HG03175 (cell line): Measurements from ENCODE around the gene METRN.
"Not testable (repeated sequence)": the region's sequence is repeated elsewhere in the genome, so short reads cannot be mapped to it uniquely, and the experiment has no call there.

Source experiments
- ATAC-seq: cut with Tn5 transposase; IDR thresholded peaks from one replicate; pipeline ENCODE4 v1.9.1; 2021; ENCODE audit warnings: mild to moderate bottlenecking, moderate library complexity; ENCODE audit not compliant: unreplicated experiment

METRN gene

DNA sequence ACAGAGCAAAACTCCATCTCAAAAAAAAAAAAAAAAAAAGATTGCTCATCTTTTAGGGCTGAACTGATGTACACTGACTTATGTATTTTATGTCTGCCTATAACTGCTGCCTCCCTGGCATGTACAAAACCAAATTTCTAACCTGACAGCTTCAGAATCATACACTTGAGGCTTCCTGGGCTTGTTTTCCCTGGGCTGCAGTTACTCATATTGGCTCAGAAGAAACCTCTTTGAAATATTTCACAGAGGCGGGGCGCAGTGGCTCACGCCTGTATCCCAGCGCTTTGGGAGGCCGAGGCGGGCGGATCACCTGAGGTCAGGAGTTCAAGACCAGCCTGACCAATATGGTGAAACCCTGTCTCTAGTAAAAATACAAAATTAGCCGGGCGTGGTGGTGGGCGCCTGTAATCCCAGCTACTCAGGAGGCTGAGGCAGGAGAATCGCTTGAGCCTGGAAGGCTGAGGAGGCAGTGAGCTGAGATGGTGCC, 39.2 kb downstream of the METRN start:
- not testable (repeated sequence) for ATAC-seq

DNA sequence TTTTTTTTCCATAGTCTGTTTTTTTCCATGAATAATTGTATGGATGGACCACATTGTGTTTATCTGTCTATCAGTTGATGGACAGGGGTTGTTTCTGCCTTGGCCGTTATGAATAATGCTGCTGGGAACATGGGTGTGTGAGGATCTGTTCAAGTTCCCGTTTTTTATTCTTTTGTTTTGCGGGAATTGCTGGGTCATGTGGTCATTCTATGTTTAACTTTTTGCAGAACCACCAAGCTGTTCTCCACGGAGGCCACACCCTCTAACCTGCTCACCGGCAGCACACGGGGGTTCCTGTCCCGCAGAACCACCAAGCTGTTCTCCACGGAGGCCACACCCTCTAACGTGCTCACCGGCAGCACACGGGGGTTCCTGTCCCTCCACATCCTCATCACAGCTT, 39.7 kb downstream of the METRN start:
- ATAC-seq: no peak

DNA sequence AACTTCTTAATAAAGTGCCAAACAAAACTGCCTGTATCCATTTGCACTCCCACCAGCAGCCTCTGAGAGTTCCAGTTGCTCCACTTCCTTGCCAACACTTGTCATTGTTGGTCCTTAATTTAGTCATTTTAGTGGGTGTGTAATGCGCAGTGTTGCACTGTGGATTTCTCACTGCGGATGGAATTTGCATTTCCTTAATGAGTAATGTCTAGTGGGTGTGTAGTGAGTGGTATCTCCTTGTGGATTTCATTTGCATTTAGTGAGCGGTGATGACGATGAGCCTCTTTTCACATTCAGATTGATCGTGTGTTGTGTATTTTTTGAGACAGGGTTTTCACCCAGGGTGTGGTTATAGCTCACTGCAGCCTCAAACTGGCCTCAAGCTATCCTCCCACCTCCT, 41.5 kb downstream of the METRN start:
- no peak for ATAC-seq

DNA sequence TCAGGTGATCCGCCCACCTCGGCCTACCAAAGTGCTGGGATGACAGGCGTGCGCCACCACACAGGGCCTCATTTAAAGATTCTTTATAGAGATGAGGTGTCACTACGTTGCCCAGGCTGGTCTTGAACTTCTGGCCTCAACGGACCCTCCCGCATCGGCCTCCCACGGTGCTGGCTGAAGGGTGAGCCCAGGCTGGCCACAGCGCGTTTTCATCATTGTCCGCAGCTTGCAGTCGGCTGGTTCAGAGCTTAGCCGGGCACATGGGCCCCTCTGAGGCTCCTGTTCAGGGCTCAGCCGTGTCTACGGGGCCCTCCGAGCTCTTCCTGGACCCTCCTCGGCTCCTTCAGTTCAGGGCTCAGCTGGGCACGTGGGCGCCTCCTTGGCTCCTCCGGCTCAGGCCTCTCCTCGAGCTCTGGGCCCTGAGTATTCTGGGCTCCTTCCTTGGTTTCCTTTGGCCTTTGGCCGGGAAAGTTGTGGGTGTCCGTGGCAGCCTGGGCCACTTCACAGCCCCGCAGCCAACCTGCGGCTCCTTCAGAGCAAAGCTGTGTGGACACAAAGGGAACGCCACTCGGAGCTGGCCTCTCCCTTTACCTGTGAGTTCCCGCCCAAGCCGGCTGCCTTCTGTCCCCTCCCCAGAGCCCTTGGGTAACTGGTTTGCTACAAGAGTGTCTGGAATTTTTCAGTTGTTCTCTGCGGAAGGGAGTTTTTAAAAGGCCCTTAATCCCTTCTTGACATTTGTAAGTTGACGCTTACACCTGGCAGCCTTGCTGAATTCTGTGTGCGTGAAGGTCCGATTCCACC, 44.4 kb downstream of the METRN start:
- no peak for ATAC-seq

DNA sequence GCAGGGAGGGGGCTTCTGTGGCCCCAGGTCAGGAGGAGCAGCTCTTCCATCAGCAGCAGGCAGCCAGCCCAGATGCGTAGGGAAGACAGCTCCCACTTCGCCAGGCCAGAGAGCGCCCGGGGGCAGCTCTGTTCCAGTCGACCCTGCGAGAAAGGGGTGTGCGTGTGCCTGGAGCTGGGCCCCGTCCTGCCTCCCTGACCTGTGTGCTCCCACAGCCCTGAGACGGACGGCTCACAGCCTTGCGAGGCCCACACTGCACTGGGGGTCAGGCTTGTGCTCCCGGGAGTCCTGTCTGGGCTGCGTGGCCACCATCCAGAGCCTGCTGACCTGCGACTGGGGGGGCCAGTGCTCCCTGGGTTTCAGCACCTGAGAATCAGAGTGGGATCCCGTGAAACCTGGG, 45.1 kb downstream of the METRN start:
- no peak for ATAC-seq

DNA sequence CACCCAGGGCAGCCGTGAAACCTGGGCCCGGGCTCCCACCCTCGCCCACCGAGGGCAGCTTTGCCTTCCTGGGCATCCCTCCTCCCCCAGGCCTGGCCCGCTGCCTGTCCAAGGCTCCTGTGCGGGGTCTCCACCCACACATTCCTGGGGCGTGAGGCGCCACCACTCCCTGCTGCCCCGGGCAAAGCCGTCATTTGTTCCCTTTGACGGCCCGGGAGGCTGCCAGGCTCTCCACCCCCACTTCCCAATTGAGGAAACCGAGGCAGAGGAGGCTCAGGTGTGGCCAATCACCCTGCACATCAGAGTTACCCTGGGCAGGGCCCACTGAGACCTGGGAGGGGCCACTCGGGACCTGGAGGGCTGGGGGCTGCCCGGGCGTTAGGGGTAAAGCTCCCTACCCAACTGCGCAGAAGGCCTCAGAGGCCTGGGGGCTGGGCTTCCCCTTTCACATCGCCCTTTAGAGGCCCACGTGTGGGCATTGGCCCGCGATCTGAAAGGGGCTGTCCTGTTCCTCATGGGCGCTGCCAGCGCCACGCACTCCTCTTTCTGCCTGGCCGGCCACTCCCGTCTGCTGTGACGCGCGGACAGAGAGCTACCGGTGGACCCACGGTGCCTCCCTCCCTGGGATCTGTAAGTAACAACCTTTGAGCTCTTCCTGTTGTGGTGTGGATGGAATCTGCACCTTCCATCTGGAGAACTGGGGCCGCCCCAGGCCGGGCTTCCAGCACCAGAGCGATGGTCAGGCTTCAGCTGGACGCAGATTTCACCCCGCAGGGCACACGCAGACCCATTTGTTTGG, 45.8 kb downstream of the METRN start, which contains the start of gene MSLN:
Gene MSLN, plus strand, starts transcription at position 190 of the 799 bp plus-strand sequence. CDS start 1,947 bp downstream, outside the sequence.
- ATAC-seq: no peak

DNA sequence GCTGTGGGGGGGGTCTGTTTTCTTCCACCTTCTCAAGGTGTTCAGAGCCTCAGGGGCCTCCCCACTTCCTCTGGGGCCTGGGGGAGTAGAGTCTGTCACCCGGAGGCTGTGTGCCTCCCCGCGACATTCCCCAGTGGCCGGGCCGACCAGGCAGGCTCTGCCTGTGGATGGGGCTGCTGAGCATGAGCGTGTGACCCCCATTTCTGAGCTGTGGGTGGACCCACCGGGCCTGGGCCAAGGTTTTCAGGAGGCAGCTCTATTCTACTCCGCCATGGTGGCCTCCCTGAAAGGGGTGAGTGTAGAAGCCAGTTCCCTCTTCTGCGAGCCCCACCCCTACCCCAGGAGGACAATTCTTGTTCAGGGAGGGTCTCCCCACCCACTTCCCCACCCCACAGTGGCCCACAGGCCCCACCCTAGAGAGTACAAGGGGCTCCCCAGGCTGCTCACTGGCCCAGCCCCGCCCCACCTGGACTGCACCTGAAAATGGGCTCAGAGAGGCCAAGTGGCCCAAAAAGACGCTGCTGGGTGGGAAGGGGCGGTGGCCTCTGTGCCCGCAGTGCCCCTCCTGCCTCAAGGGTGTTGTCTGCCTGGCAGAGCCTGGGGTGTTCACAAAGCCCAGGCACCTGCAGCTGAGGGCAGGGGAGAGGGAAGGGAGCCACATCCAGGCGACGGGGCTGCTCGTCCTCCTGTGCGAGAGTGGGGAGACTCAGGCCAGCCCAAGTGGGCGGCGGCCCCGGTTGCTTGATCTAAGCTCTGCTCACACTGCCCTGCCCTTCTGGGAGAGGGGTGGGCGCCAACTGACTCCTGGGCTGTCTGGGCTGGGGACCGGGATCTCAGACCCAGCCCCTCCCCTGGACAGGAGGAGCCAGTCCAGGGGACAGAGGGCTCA, 47.0 kb downstream of the METRN start:
- no peak for ATAC-seq

DNA sequence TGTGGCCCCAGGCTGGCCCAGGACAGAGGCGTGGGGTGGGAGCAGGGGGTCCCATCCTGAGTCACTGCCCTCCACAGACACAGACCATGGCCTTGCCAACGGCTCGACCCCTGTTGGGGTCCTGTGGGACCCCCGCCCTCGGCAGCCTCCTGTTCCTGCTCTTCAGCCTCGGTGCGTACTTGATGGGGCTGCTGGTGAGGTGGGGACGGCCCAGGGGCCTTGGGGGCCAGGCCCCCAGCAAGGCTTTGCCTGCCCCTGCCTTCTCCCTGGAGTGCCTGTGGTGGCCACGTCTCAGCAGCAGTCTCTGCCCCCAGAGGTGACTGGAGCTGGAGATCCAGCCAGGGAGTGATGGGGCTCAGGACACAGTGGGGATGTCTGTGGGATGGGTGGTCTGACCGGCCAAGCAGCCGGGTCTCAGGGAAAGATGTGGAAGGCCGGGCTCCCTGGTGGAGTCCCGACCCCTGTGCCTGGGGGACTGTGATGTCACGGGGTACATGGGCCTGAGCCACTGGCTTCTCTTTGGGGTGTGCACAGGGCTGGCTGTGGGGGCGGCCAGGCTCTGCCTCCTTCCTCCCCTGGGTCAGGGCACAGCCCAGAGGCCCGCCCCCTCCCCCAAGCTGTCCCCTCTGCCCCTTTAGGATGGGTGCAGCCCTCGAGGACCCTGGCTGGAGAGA, 47.8 kb downstream of the METRN start:
- ATAC-seq: no peak

DNA sequence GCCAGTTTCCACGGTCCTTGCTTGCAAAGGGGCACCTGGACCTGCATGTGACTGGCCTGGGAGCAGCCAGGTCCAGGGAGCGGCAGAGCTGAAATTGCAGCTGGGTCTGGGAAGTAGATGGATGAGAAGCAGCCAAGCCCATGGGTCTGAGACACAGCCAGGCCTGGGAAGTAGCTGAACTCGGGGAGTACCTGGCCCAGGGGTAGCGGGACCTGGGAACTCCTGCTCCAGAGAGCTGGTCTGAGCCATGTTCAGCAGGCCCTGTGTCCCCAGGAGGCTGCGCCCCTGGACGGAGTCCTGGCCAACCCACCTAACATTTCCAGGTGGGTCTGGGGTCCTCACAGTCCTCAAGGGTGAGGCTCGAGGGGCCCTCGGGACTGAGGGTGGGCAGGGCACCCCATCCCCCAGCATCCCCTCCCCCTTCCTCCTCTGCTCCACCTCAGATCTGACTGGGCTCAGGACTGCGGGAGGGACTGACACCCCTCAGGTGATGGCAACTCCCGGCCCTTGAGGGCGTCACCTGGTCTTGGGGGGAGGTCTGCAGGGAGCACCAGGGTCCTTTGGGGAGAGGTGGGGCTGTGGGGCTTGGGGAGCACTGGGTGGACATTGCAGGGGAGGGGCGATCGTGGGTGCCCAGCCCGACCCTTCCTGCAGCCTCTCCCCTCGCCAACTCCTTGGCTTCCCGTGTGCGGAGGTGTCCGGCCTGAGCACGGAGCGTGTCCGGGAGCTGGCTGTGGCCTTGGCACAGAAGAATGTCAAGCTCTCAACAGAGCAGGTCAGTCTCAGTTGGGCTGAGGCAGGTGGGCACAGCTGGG, 48.7 kb downstream of the METRN start:
- ATAC-seq: no peak

DNA sequence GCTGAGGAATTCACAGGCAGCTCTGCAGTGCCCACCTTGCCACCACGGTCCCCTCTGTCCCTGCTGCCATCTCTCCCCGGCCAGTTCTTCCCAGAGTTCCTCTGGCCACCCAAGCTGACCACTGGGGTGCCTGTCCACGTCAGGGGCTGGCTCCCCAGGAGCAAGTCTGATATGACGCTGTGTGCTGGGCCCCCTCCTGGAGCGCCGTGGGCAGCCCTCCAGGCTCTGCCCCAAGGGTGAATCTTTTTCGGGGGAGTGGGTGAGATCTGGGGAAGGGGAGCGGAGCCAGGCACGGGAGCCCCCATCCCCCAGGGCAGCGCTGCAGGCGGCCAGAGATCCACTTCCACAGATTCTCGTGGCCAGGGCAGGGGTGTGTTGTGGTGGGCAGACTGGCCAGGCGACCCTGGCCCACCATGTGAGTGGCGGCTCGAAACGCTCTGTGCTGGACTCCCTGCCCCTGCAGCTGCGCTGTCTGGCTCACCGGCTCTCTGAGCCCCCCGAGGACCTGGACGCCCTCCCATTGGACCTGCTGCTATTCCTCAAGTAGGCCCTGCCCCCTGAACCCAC, 49.3 kb downstream of the METRN start:
- ATAC-seq: no peak

DNA sequence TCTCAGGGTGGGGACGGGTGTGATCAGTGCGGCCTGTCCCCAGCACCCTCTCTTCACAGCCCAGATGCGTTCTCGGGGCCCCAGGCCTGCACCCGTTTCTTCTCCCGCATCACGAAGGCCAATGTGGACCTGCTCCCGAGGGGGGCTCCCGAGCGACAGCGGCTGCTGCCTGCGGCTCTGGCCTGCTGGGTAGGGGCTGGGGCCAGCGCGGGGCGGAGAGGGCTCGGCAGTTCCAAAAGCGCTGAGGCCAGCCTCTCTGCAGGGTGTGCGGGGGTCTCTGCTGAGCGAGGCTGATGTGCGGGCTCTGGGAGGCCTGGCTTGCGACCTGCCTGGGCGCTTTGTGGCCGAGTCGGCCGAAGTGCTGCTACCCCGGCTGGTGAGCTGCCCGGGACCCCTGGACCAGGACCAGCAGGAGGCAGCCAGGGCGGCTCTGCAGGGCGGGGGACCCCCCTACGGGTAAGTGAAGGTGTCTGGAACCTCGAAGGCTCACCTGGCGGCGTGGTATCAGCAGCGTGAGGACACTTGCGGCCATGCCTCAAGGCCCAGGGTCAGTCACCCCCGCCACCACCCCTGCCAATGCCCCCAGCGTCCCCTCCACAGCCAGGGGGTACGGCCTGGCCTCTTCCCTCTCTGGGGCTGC, 50.0 kb downstream of the METRN start:
- ATAC-seq: no peak

- no peak for ATAC-seq
Observed at GRCh38 chr16:765488-765865, 50.6 kb downstream of the METRN start.

- no peak for ATAC-seq
Observed at GRCh38 chr16:766008-766819, 51.3 kb downstream of the METRN start.

DNA sequence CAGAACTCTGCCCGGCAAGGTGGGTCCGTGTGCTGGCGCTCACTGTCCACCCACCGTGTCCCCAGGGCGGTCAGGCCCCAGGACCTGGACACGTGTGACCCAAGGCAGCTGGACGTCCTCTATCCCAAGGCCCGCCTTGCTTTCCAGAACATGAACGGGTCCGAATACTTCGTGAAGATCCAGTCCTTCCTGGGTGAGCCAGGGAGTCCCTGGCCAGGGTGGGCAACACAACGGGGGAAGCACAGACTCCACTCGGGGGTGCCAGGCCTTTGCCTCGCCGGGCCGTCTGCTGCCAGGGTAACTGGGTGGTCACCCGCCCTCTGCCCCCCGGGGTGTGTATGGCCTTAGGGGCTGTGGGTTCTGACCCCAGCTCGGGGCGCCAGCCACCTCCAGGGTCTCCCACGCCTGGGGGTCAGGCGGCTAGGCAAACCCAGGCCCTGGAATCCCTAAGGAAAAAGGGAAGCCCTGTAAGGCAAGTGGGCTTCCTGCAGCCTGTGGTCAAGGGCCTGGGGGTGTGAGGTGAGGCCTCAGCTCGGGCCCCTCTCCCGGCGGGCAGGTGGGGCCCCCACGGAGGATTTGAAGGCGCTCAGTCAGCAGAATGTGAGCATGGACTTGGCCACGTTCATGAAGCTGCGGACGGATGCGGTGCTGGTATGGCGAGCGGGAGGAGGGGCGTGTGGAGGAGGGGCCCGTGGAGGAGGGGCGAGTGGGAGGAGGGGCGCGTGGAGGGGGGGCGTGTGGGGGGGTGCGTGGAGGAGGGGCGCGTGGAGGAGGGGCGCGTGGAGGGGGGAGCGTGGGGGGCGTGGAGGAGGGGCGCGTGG, 52.1 kb downstream of the METRN start:
- ATAC-seq: no peak

- no peak for ATAC-seq
Observed at GRCh38 chr16:767743-768235, 52.9 kb downstream of the METRN start.

DNA sequence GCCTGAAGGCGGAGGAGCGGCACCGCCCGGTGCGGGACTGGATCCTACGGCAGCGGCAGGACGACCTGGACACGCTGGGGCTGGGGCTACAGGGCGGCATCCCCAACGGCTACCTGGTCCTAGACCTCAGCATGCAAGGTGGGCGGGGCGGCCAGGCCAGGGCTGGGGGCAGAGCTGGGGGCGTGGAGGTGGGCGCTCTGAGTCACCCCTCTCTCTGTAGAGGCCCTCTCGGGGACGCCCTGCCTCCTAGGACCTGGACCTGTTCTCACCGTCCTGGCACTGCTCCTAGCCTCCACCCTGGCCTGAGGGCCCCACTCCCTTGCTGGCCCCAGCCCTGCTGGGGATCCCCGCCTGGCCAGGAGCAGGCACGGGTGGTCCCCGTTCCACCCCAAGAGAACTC, 53.5 kb downstream of the METRN start:
- no peak for ATAC-seq
